Lower leg skin (tissue), 3 donors: ENCODE measurements around the gene IQCH.

Source experiments
- POLR2A ChIP-seq, 2 donors: fragments of 450-650 bp; IDR thresholded peaks; one replicate each; pipeline ENCODE4 v1.6.1; 2016 to 2017; ENCODE audit warnings: antibody characterized with exemption in 2 of 2, mild to moderate bottlenecking in 1 of 2, moderate library complexity in 1 of 2
- TF ChIP-seq, protein P1 (sequence below), 3 donors: fragments of 450-650 bp; IDR thresholded peaks; one replicate each; pipeline ENCODE4 v1.5.1; 2016; ENCODE audit warnings: antibody characterized with exemption in 3 of 3, mild to moderate bottlenecking in 3 of 3, moderate library complexity in 2 of 3

DNA sequence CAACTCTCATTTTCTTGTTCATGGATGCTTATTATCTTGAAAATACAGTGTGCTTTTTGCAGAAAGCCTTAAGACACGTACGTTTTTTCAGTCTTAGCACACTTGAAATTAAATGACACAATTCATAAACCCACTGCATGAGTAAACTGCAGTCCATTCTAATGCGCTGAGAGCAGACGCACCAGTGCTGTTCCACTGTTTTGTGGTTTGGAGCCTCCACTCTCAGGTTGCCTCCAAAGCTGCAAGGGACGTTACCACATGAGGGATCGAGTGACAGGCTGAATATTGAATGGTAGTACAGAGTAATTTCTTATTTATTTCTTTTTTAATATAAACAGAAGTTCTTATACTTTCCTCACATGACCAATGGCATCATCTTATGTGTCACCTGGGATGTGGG lies 12.3 kb downstream of the IQCH start:
- TF ChIP-seq, protein P1, sequence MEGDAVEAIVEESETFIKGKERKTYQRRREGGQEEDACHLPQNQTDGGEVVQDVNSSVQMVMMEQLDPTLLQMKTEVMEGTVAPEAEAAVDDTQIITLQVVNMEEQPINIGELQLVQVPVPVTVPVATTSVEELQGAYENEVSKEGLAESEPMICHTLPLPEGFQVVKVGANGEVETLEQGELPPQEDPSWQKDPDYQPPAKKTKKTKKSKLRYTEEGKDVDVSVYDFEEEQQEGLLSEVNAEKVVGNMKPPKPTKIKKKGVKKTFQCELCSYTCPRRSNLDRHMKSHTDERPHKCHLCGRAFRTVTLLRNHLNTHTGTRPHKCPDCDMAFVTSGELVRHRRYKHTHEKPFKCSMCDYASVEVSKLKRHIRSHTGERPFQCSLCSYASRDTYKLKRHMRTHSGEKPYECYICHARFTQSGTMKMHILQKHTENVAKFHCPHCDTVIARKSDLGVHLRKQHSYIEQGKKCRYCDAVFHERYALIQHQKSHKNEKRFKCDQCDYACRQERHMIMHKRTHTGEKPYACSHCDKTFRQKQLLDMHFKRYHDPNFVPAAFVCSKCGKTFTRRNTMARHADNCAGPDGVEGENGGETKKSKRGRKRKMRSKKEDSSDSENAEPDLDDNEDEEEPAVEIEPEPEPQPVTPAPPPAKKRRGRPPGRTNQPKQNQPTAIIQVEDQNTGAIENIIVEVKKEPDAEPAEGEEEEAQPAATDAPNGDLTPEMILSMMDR (IDR thresholded peaks at IDR 0.05) = no peak
- TF ChIP-seq POLR2A (IDR thresholded peaks at IDR 0.05) = no peak
